Trophoblast cell (in vitro differentiated cells and primary cell): ENCODE measurements around the gene VKORC1L1. TPM values are rescaled to one million over a fixed set of nuclear protein-coding genes. Genes with fewer than 3 reads are reported as not detected.
A peak's percentile ranks its signal among the peaks of the same experiment; 100 is the strongest.
"Not testable (repeated sequence)": the region's sequence is repeated elsewhere in the genome, so short reads cannot be mapped to it uniquely, and the experiment has no call there.

Source experiments
- DNase-seq, 2 donors: peaks; one replicate each; pipeline ENCODE4 v3.0.0-alpha.2; 2016
- H2AFZ ChIP-seq: 2 replicates; pipeline ENCODE4 v1.6.1; 2013; ENCODE audit warnings: low read length, moderate library complexity, mild to moderate bottlenecking; ENCODE audit not compliant: insufficient read depth, poor library complexity
- H2AK5ac ChIP-seq: 2 replicates; pipeline ENCODE4 v1.6.1; 2013; ENCODE audit warnings: mild to moderate bottlenecking, low read length
- H2BK120ac ChIP-seq: 2 replicates; pipeline ENCODE4 v1.6.1; 2013; ENCODE audit warnings: low read length, mild to moderate bottlenecking, moderate library complexity; ENCODE audit not compliant: insufficient read depth, poor library complexity
- H2BK12ac ChIP-seq: 2 replicates; pipeline ENCODE4 v1.6.1; 2013; ENCODE audit warnings: mild to moderate bottlenecking, low read length, moderate library complexity
- H2BK5ac ChIP-seq: 2 replicates; pipeline ENCODE4 v1.6.1; 2013; ENCODE audit warnings: low read length, low read depth, moderate library complexity, mild to moderate bottlenecking; ENCODE audit not compliant: poor library complexity
- H3K14ac ChIP-seq: 2 replicates; pipeline ENCODE4 v1.6.1; 2013; ENCODE audit warnings: mild to moderate bottlenecking, low read length
- H3K18ac ChIP-seq: 2 replicates; pipeline ENCODE4 v1.6.1; 2013; ENCODE audit warnings: mild to moderate bottlenecking, low read length
- H3K23ac ChIP-seq: 2 replicates; pipeline ENCODE4 v1.6.1; 2013; ENCODE audit warnings: low read length
- H3K27ac ChIP-seq: 2 replicates; pipeline ENCODE4 v1.5.1; 2013; ENCODE audit warnings: low read depth, mild to moderate bottlenecking, inconsistent platforms, low read length, moderate library complexity
- H3K27me3 ChIP-seq: 2 replicates; pipeline ENCODE4 v1.6.1; 2013; ENCODE audit warnings: inconsistent platforms, mild to moderate bottlenecking, low read length, moderate library complexity; ENCODE audit not compliant: insufficient read depth
- H3K36me3 ChIP-seq, 2 experiments: 1 replicate in 1 of 2; 2 replicates in 1 of 2; pipeline ENCODE4 v1.6.1; 2013; ENCODE audit warnings: low read length in 2 of 2, mild to moderate bottlenecking in 2 of 2, moderate library complexity in 1 of 2; ENCODE audit not compliant: insufficient read depth in 2 of 2, control insufficient read depth in 1 of 2
- H3K4ac ChIP-seq: 2 replicates; pipeline ENCODE4 v1.6.1; 2013; ENCODE audit warnings: low read depth, mild to moderate bottlenecking, low read length, moderate library complexity
- H3K4me1 ChIP-seq, 2 experiments: 1 replicate in 1 of 2; 2 replicates in 1 of 2; pipeline ENCODE4 v1.6.1; 2013; ENCODE audit warnings: low read length in 2 of 2, mild to moderate bottlenecking in 2 of 2, moderate library complexity in 1 of 2; ENCODE audit not compliant: insufficient read depth in 2 of 2, control insufficient read depth in 1 of 2
- H3K4me2 ChIP-seq: 2 replicates; pipeline ENCODE4 v1.6.1; 2013; ENCODE audit warnings: inconsistent platforms, mild to moderate bottlenecking, low read length, moderate library complexity
- H3K4me3 ChIP-seq: 2 replicates; pipeline ENCODE4 v1.5.1; 2013; ENCODE audit warnings: mild to moderate bottlenecking, low read depth, low read length, inconsistent platforms
- H3K79me1 ChIP-seq: one replicate; pipeline ENCODE4 v1.6.1; 2013; ENCODE audit warnings: low read length
- H3K79me2 ChIP-seq: 2 replicates; pipeline ENCODE4 v1.6.1; 2013; ENCODE audit warnings: low read length, mild to moderate bottlenecking; ENCODE audit not compliant: control insufficient read depth, insufficient read depth, poor library complexity
- H3K9ac ChIP-seq: 2 replicates; pipeline ENCODE4 v1.6.1; 2013; ENCODE audit warnings: mild to moderate bottlenecking, low read length
- H3K9me3 ChIP-seq: 2 replicates; pipeline ENCODE4 v1.6.1; 2013; ENCODE audit warnings: low read depth, mild to moderate bottlenecking, control low read depth, inconsistent platforms, low read length; ENCODE audit not compliant: insufficient read depth
- H4K12ac ChIP-seq: 2 replicates; pipeline ENCODE4 v1.6.1; 2013; ENCODE audit warnings: low read depth, mild to moderate bottlenecking, low read length, moderate library complexity
- H4K8ac ChIP-seq: 2 replicates; pipeline ENCODE4 v1.6.1; 2013; ENCODE audit warnings: low read depth, mild to moderate bottlenecking, low read length, moderate library complexity
- H4K91ac ChIP-seq: one replicate; pipeline ENCODE4 v1.6.1; 2013; ENCODE audit warnings: low read depth, mild to moderate bottlenecking, low read length, moderate library complexity
- whole genome bisulfite sequencing: extraction: QIAGEN DNeasy Blood & Tissue Kit; methylation state at CpG from one replicate; pipeline ENCODE4 v1.1.7; 2013; ENCODE audit warnings: missing lambda C conversion rate; ENCODE audit not compliant: insufficient read length, insufficient coverage; ENCODE audit errors: extremely low coverage; 5-methylcytosine and 5-hydroxymethylcytosine counted together
- polyA plus RNA-seq: library from polyadenylated mRNA; stranded (reverse); fragments of 200-250 nt; gene quantifications from 2 replicates; pipeline ENCODE4 v1.2.3, GENCODE V29; 2013

Gene VKORC1L1
- 38.4 and 39.1 TPM in 2 replicates for polyA plus RNA-seq

DNA sequence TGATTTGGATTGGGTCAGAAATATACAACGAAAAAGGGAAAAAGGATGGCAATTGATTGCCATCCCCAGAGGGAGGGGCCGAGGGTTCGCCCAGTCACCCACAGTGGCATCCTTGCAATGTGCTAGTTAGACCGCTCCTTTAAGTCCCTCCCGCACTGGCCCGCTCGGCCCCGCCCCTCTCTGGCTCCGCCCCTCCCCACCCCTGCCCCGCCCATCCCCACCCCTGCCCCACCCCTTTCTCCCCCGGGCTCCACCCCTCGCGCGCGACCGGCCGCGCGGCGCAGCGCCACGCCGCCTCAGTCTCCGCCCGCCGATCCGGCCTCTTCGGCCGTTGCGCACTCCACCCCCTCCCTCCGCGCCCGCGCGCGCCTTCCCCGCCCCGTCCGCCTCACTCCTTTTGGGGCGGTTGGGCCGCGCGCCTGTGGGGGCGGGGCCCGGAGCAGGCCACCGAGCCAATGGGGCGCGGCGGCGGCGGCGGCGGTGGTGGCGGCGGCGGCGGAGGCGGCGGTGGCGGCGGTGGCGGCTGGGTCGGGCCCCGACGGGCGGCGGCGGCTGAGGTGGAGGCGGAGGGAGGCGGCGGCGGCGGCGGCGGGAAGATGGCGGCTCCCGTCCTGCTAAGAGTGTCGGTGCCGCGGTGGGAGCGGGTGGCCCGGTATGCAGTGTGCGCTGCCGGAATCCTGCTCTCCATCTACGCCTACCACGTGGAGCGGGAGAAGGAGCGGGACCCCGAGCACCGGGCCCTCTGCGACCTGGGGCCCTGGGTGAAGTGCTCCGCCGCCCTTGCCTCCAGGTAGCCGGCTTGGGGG, at the start of gene VKORC1L1:
Gene VKORC1L1 (plus strand): TSS at position 299 of the 806 bp plus-strand sequence. CDS start 298 bp downstream, at position 597.
- H3K23ac ChIP-seq = no peak within 1 kb of the TSS
- peak within 1 kb of the TSS; percentile 97 for H3K14ac ChIP-seq
- H3K9ac ChIP-seq = peak within 1 kb of the TSS; percentile 89
- H4K8ac ChIP-seq = peak within 1 kb of the TSS; percentile 97
- peak within 1 kb of the TSS; percentile 93 for H4K91ac ChIP-seq
- H4K12ac ChIP-seq = peak within 1 kb of the TSS; percentile 90
- H2AFZ ChIP-seq = peak within 1 kb of the TSS; percentile 98
- peak within 1 kb of the TSS; percentile 97 for H3K4me3 ChIP-seq
- H2BK5ac ChIP-seq = peak within 1 kb of the TSS; percentile 73
- peaks cover 0 to 2% of the 10 kb centered on the region in 2 experiments for H3K4me1 ChIP-seq
- H3K79me2 ChIP-seq = peaks cover 6% of the 10 kb centered on the region
- H3K4ac ChIP-seq = peak within 1 kb of the TSS; percentile 91
- peak within 1 kb of the TSS; percentile 46 for H2AK5ac ChIP-seq
- peak within 1 kb of the TSS; percentile 97 for H3K18ac ChIP-seq
- H3K27me3 ChIP-seq = no peaks in the 10 kb centered on the region
- no peaks in the 10 kb centered on the region for H3K36me3 ChIP-seq
- H2BK120ac ChIP-seq = peak within 1 kb of the TSS; percentile 93
- DNase-seq = peak; percentile 90 to 95
- WGBS = no CpG with 5 or more reads among the region's 94 CpGs
- H3K27ac ChIP-seq = peak within 1 kb of the TSS; percentile 84
- H3K4me2 ChIP-seq = peak within 1 kb of the TSS; percentile 66
- H2BK12ac ChIP-seq = peak within 1 kb of the TSS; percentile 76
- peaks cover 6% of the 10 kb centered on the region for H3K79me1 ChIP-seq
- H3K9me3 ChIP-seq = no peaks in the 10 kb centered on the region

- H3K79me1 ChIP-seq = no peaks in the 10 kb centered on the region
- H2AFZ ChIP-seq = no peak overlapping the region
- no peak overlapping the region for H4K8ac ChIP-seq
- no peaks in the 10 kb centered on the region for H3K27me3 ChIP-seq
- H3K23ac ChIP-seq = no peak overlapping the region
- H2BK120ac ChIP-seq = no peak overlapping the region
- no peak overlapping the region for H2BK12ac ChIP-seq
- H3K4me3 ChIP-seq = no peak overlapping the region
- DNase-seq = no peak
- H2AK5ac ChIP-seq = no peak overlapping the region
- no peak overlapping the region for H3K4me2 ChIP-seq
- H4K91ac ChIP-seq = no peak overlapping the region
- no peaks in the 10 kb centered on the region for H3K9me3 ChIP-seq
- no peaks in the 10 kb centered on the region for H3K79me2 ChIP-seq
- H4K12ac ChIP-seq = no peak overlapping the region
- no peaks in the 10 kb centered on the region for H3K36me3 ChIP-seq
- no peak overlapping the region for H2BK5ac ChIP-seq
- H3K4ac ChIP-seq = no peak overlapping the region
- no peak overlapping the region for H3K18ac ChIP-seq
- H3K14ac ChIP-seq = no peak overlapping the region
- no peak overlapping the region for H3K9ac ChIP-seq
- no CpG with 5 or more reads among the region's 6 CpGs for WGBS
- H3K27ac ChIP-seq = no peak overlapping the region
- no peaks in the 10 kb centered on the region for H3K4me1 ChIP-seq
Measured at GRCh38 chr7:65827366-65827765, 45.5 kb upstream of the VKORC1L1 start.

- H4K12ac ChIP-seq = no peak overlapping the region
- no peak overlapping the region for H2BK120ac ChIP-seq
- no peak overlapping the region for H3K23ac ChIP-seq
- H2BK12ac ChIP-seq = no peak overlapping the region
- no peaks in the 10 kb centered on the region for H3K79me2 ChIP-seq
- no peak for DNase-seq
- no peak overlapping the region for H3K9ac ChIP-seq
- no peak overlapping the region for H4K8ac ChIP-seq
- no peaks in the 10 kb centered on the region for H3K79me1 ChIP-seq
- no peak overlapping the region for H3K4me3 ChIP-seq
- no peaks in the 10 kb centered on the region for H3K36me3 ChIP-seq
- H3K27ac ChIP-seq = no peak overlapping the region
- H3K27me3 ChIP-seq = no peaks in the 10 kb centered on the region
- no peak overlapping the region for H4K91ac ChIP-seq
- H3K18ac ChIP-seq = no peak overlapping the region
- H3K4me2 ChIP-seq = no peak overlapping the region
- no peak overlapping the region for H2BK5ac ChIP-seq
- H3K4me1 ChIP-seq = no peaks in the 10 kb centered on the region
- H2AFZ ChIP-seq = no peak overlapping the region
- H3K4ac ChIP-seq = no peak overlapping the region
- no peak overlapping the region for H3K14ac ChIP-seq
- H3K9me3 ChIP-seq = no peaks in the 10 kb centered on the region
- H2AK5ac ChIP-seq = no peak overlapping the region
- WGBS = no CpG with 5 or more reads among the region's 2 CpGs
Measured at GRCh38 chr7:65832281-65832680, 40.6 kb upstream of the VKORC1L1 start.

DNA sequence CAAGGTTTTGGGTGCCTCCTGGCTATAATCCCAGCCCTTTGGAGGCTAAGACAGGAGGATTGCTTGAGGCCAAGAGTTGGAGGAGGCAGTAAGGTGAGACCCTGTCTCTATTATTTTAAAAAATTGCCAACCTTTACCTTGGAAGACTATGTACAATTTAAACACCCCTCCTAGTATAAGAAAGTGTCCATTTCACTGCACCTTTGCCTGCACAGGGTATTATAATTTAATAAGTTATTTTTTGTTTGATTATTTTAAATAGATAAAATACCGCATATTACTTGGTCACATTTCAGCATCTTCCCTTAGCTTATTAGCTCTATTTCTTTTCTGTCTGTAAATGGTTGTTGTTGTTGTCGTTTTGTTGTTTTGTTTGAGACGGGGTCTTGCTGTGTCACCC, 36.2 kb upstream of the VKORC1L1 start:
- WGBS = no CpG with 5 or more reads among the region's 3 CpGs

More for the DNA sequence above, 36.2 kb upstream of the VKORC1L1 start:
- not testable (repeated sequence) for H2BK12ac ChIP-seq, H3K79me1 ChIP-seq, H3K36me3 ChIP-seq, H3K23ac ChIP-seq, H3K4me1 ChIP-seq, H3K79me2 ChIP-seq, H3K9ac ChIP-seq, H4K12ac ChIP-seq, H2BK5ac ChIP-seq, H4K91ac ChIP-seq, H3K27ac ChIP-seq, H3K4me3 ChIP-seq, DNase-seq, H2AK5ac ChIP-seq, H3K18ac ChIP-seq, H4K8ac ChIP-seq, H3K4me2 ChIP-seq, H3K14ac ChIP-seq, H2AFZ ChIP-seq, H2BK120ac ChIP-seq, H3K9me3 ChIP-seq, H3K27me3 ChIP-seq, H3K4ac ChIP-seq
